ENCODE results near the gene INTS6. TPM values are rescaled to one million over a fixed set of nuclear protein-coding genes. Genes with fewer than 3 reads are reported as not detected.
A peak's percentile ranks its signal among the peaks of the same experiment; 100 is the strongest.

The INTS6 gene
- total and polyA plus RNA-seq, 7 experiments from 2014 or later, result 23.7 to 67.0 (median 61.9) TPM

- no peaks in the 10 kb centered on the region for H3K9me3 ChIP-seq (ENCODE audit: control insufficient read depth in 2 of 3, low read length in 3 of 3)
- Mint-ChIP-seq H3K4me1 (peaks cover 14 to 23% (median 17%) of the 10 kb centered on the region in 7 donors), H3K4me3 (no peak overlapping the region), H3K9me3 (peaks cover 0 to 2% (median 0%) of the 10 kb centered on the region in 11 donors), H3K27ac (no peak overlapping the region), H3K36me3 (peaks cover 0 to 5% (median 0%) of the 10 kb centered on the region in 5 donors), H3K27me3 (no peaks in the 10 kb centered on the region)
- DNase-seq, result no peak
- ATAC-seq, result no peak
- CTCF ChIA-PET, result no interaction called here
- H3K36me3 ChIP-seq (ENCODE audit: control insufficient read depth in 2 of 3, insufficient read depth in 3 of 3, low read length in 3 of 3), result no peaks in the 10 kb centered on the region
- no peaks in the 10 kb centered on the region for H3K4me1 ChIP-seq (ENCODE audit: control insufficient read depth in 2 of 2, insufficient read depth in 2 of 2, low read length in 2 of 2)
- H3K27me3 ChIP-seq (ENCODE audit: control insufficient read depth in 2 of 2, insufficient read depth in 2 of 2, low read length in 2 of 2), result no peaks in the 10 kb centered on the region
- no peak overlapping the region for H3K4me3 ChIP-seq (ENCODE audit: low read length)
- intact Hi-C loops (cut with micrococcal nuclease), result no loop called here
- H3K27ac ChIP-seq (ENCODE audit: low read depth, low read length), result no peak overlapping the region
- POLR2A ChIA-PET, result no interaction called here
These were observed 120.1 kb downstream of the INTS6 start for GRCh38 chr13:51332566-51333361.

GRCh38 chr13:51331354-51331861, 121.4 kb downstream of the INTS6 start:
- Mint-ChIP-seq H3K27ac (peak overlapping the region in 3 of 9 donors; percentile 22 to 59 (median 46)), H3K9me3 (peaks cover 0 to 2% (median 0%) of the 10 kb centered on the region in 11 donors), H3K27me3 (no peaks in the 10 kb centered on the region), H3K4me1 (peaks cover 14 to 23% (median 17%) of the 10 kb centered on the region in 7 donors), H3K36me3 (peaks cover 0 to 5% (median 0%) of the 10 kb centered on the region in 5 donors), H3K4me3 (peak overlapping the region in 2 of 10 donors; percentile 16 to 34)
- Histone ChIP-seq H3K27ac (ENCODE audit: low read depth, low read length) (no peak overlapping the region), H3K4me3 (ENCODE audit: low read length) (no peak overlapping the region), H3K9me3 (ENCODE audit: control insufficient read depth in 2 of 3, low read length in 3 of 3) (no peaks in the 10 kb centered on the region), H3K27me3 (ENCODE audit: control insufficient read depth in 2 of 2, insufficient read depth in 2 of 2, low read length in 2 of 2) (no peaks in the 10 kb centered on the region), H3K4me1 (ENCODE audit: control insufficient read depth in 2 of 2, insufficient read depth in 2 of 2, low read length in 2 of 2) (no peaks in the 10 kb centered on the region), H3K36me3 (ENCODE audit: control insufficient read depth in 2 of 3, insufficient read depth in 3 of 3, low read length in 3 of 3) (no peaks in the 10 kb centered on the region)
- ChIA-PET POLR2A (no interaction called here), CTCF (interaction anchor here (0.6 kb wide), 1 partner anchor 549 kb away, joined by 3 read pairs; no protein-coding TSS in a partner anchor)
- ATAC-seq (no peak), DNase-seq (no peak)
- intact Hi-C loops (cut with micrococcal nuclease), result no loop called here

- no peak overlapping the region for H3K4me3 ChIP-seq (ENCODE audit: low read length)
- H3K4me1 ChIP-seq (ENCODE audit: control insufficient read depth in 2 of 2, insufficient read depth in 2 of 2, low read length in 2 of 2), result no peaks in the 10 kb centered on the region
- intact Hi-C loops (cut with micrococcal nuclease), result no loop called here
- H3K27me3 ChIP-seq (ENCODE audit: control insufficient read depth in 2 of 2, insufficient read depth in 2 of 2, low read length in 2 of 2), result no peaks in the 10 kb centered on the region
- no peaks in the 10 kb centered on the region for H3K36me3 ChIP-seq (ENCODE audit: control insufficient read depth in 2 of 3, insufficient read depth in 3 of 3, low read length in 3 of 3)
- no peak overlapping the region for H3K27ac ChIP-seq (ENCODE audit: low read depth, low read length)
- ATAC-seq, result peak; percentile 37
- H3K27me3 Mint-ChIP-seq, result no peaks in the 10 kb centered on the region
- peaks cover 0 to 5% (median 0%) of the 10 kb centered on the region in 5 donors for H3K36me3 Mint-ChIP-seq
- ChIA-PET POLR2A (no interaction called here), CTCF (no interaction called here)
- H3K9me3 Mint-ChIP-seq, result peaks cover 0 to 2% (median 0%) of the 10 kb centered on the region in 11 donors
- no peak for DNase-seq
- H3K9me3 ChIP-seq (ENCODE audit: control insufficient read depth in 2 of 3, low read length in 3 of 3), result no peaks in the 10 kb centered on the region
- H3K4me3 Mint-ChIP-seq, result no peak overlapping the region
- peaks cover 14 to 23% (median 17%) of the 10 kb centered on the region in 7 donors for H3K4me1 Mint-ChIP-seq
- peak overlapping the region in 1 of 9 donors; percentile 46 for H3K27ac Mint-ChIP-seq
These were observed 122.0 kb downstream of the INTS6 start for GRCh38 chr13:51330791-51331190.

- Histone ChIP-seq H3K9me3 (ENCODE audit: control insufficient read depth in 2 of 3, low read length in 3 of 3) (no peaks in the 10 kb centered on the region), H3K4me3 (ENCODE audit: low read length) (no peak overlapping the region), H3K27ac (ENCODE audit: low read depth, low read length) (no peak overlapping the region), H3K4me1 (ENCODE audit: control insufficient read depth in 2 of 2, insufficient read depth in 2 of 2, low read length in 2 of 2) (no peaks in the 10 kb centered on the region), H3K27me3 (ENCODE audit: control insufficient read depth in 2 of 2, insufficient read depth in 2 of 2, low read length in 2 of 2) (no peaks in the 10 kb centered on the region), H3K36me3 (ENCODE audit: control insufficient read depth in 2 of 3, insufficient read depth in 3 of 3, low read length in 3 of 3) (no peaks in the 10 kb centered on the region)
- Mint-ChIP-seq H3K4me3 (no peak overlapping the region), H3K27me3 (no peaks in the 10 kb centered on the region), H3K4me1 (peaks cover 14 to 23% (median 17%) of the 10 kb centered on the region in 7 donors), H3K36me3 (no peaks in the 10 kb centered on the region), H3K27ac (no peak overlapping the region), H3K9me3 (peaks cover 0 to 2% (median 0%) of the 10 kb centered on the region in 11 donors)
- DNase-seq (no peak), ATAC-seq (no peak)
- intact Hi-C loops (cut with micrococcal nuclease), result no loop called here
- ChIA-PET CTCF (no interaction called here), POLR2A (no interaction called here)
These were observed 123.2 kb downstream of the INTS6 start for GRCh38 chr13:51329606-51330005.

- no peaks in the 10 kb centered on the region for H3K36me3 Mint-ChIP-seq
- H3K27ac Mint-ChIP-seq, result no peak overlapping the region
- no peaks in the 10 kb centered on the region for H3K4me1 ChIP-seq (ENCODE audit: control insufficient read depth in 2 of 2, insufficient read depth in 2 of 2, low read length in 2 of 2)
- no peaks in the 10 kb centered on the region for H3K36me3 ChIP-seq (ENCODE audit: control insufficient read depth in 2 of 3, insufficient read depth in 3 of 3, low read length in 3 of 3)
- no peak overlapping the region for H3K27ac ChIP-seq (ENCODE audit: low read depth, low read length)
- intact Hi-C loops (cut with micrococcal nuclease), result no loop called here
- no peak overlapping the region for H3K4me3 Mint-ChIP-seq
- H3K4me1 Mint-ChIP-seq, result peaks cover 12 to 23% (median 17%) of the 10 kb centered on the region in 7 donors
- H3K27me3 Mint-ChIP-seq, result no peaks in the 10 kb centered on the region
- DNase-seq, result no peak
- no peaks in the 10 kb centered on the region for H3K9me3 Mint-ChIP-seq
- ChIA-PET POLR2A (no interaction called here), CTCF (no interaction called here)
- H3K9me3 ChIP-seq (ENCODE audit: control insufficient read depth in 2 of 3, low read length in 3 of 3), result no peaks in the 10 kb centered on the region
- no peaks in the 10 kb centered on the region for H3K27me3 ChIP-seq (ENCODE audit: control insufficient read depth in 2 of 2, insufficient read depth in 2 of 2, low read length in 2 of 2)
- no peak overlapping the region for H3K4me3 ChIP-seq (ENCODE audit: low read length)
- ATAC-seq, result no peak
These were observed 124.3 kb downstream of the INTS6 start for GRCh38 chr13:51328488-51328887.

GRCh38 chr13:51327961-51328360, 124.9 kb downstream of the INTS6 start:
- Histone ChIP-seq H3K27ac (ENCODE audit: low read depth, low read length) (no peak overlapping the region), H3K36me3 (ENCODE audit: control insufficient read depth in 2 of 3, insufficient read depth in 3 of 3, low read length in 3 of 3) (no peaks in the 10 kb centered on the region), H3K9me3 (ENCODE audit: control insufficient read depth in 2 of 3, low read length in 3 of 3) (no peaks in the 10 kb centered on the region), H3K4me1 (ENCODE audit: control insufficient read depth in 2 of 2, insufficient read depth in 2 of 2, low read length in 2 of 2) (no peaks in the 10 kb centered on the region), H3K4me3 (ENCODE audit: low read length) (no peak overlapping the region), H3K27me3 (ENCODE audit: control insufficient read depth in 2 of 2, insufficient read depth in 2 of 2, low read length in 2 of 2) (no peaks in the 10 kb centered on the region)
- no peaks in the 10 kb centered on the region for H3K27me3 Mint-ChIP-seq
- H3K9me3 Mint-ChIP-seq, result no peaks in the 10 kb centered on the region
- H3K36me3 Mint-ChIP-seq, result no peaks in the 10 kb centered on the region
- DNase-seq (no peak), ATAC-seq (no peak)
- CTCF ChIA-PET, result no interaction called here
- no peak overlapping the region for H3K27ac Mint-ChIP-seq
- intact Hi-C loops (cut with micrococcal nuclease), result no loop called here
- peaks cover 9 to 19% (median 15%) of the 10 kb centered on the region in 7 donors for H3K4me1 Mint-ChIP-seq
- POLR2A ChIA-PET, result no interaction called here
- H3K4me3 Mint-ChIP-seq, result no peak overlapping the region

- no peaks in the 10 kb centered on the region for H3K27me3 ChIP-seq (ENCODE audit: control insufficient read depth in 2 of 2, insufficient read depth in 2 of 2, low read length in 2 of 2)
- Mint-ChIP-seq H3K4me1 (peaks cover 6 to 12% (median 11%) of the 10 kb centered on the region in 7 donors), H3K4me3 (no peak overlapping the region), H3K36me3 (no peaks in the 10 kb centered on the region), H3K9me3 (no peaks in the 10 kb centered on the region), H3K27ac (no peak overlapping the region), H3K27me3 (no peaks in the 10 kb centered on the region)
- H3K9me3 ChIP-seq (ENCODE audit: control insufficient read depth in 2 of 3, low read length in 3 of 3), result no peaks in the 10 kb centered on the region
- DNase-seq (no peak), ATAC-seq (no peak)
- ChIA-PET CTCF (no interaction called here), POLR2A (no interaction called here)
- H3K4me1 ChIP-seq (ENCODE audit: control insufficient read depth in 2 of 2, insufficient read depth in 2 of 2, low read length in 2 of 2), result no peaks in the 10 kb centered on the region
- no peak overlapping the region for H3K27ac ChIP-seq (ENCODE audit: low read depth, low read length)
- H3K36me3 ChIP-seq (ENCODE audit: control insufficient read depth in 2 of 3, insufficient read depth in 3 of 3, low read length in 3 of 3), result no peaks in the 10 kb centered on the region
- no peak overlapping the region for H3K4me3 ChIP-seq (ENCODE audit: low read length)
- intact Hi-C loops (cut with micrococcal nuclease), result no loop called here
These were observed 126.1 kb downstream of the INTS6 start for GRCh38 chr13:51326777-51327176.
